HepG2 (cell line): ENCODE results near the gene TEX14. TPM values are rescaled to one million over a fixed set of nuclear protein-coding genes. Genes with fewer than 3 reads are reported as not detected.

Experiments
- ATAC-seq: fragments of 200-7000 bp; cut with Tn5 transposase; 3 replicates; pipeline ENCODE4 v1.9.1; 2020; ENCODE audit warnings: mild to moderate bottlenecking, moderate library complexity
- BruUV-seq: library from RNA; stranded (reverse); fragments of 400-500 nt; replicated peaks from 2 replicates; lab custom pipeline; 2021; lab: Mats Ljungman, UMichigan
- CTCF ChIA-PET: fragments of 300-600 bp; formaldehyde crosslinking; extraction: SDS; loops from one replicate; lab custom pipeline; 2021; ENCODE audit warnings: low total read pairs, inconsistent platforms, low intra/inter-chr PET ratio; lab: Yijun Ruan, JAX
- POLR2A ChIA-PET: fragments of 350-600 bp; sonication (Branson Sonifier 250); formaldehyde crosslinking; loops from one replicate; lab custom pipeline; 2020; ENCODE audit warnings: antibody characterized with exemption, inconsistent platforms; lab: Yijun Ruan, JAX
- DNase-seq: peaks from one replicate; pipeline ENCODE4 v3.0.0-alpha.2; 2015; ENCODE audit warnings: low spot score
- FAIRE-seq: peaks from 3 replicates; lab custom pipeline; 2011; peaks lifted over from hg19 to GRCh38; lab: Jason Lieb, UNC
- H2AFZ ChIP-seq: one replicate; pipeline ENCODE4 v1.6.1; 2011; ENCODE audit warnings: low read length, inconsistent platforms
- H3K27ac ChIP-seq: fragments of 300-600 bp; 3 replicates; pipeline ENCODE4 v1.8.0; 2011; ENCODE audit warnings: mixed run types, mild to moderate bottlenecking, mixed read lengths, low read length, inconsistent platforms; ENCODE audit not compliant: insufficient read depth; ENCODE audit errors: extremely low read length
- H3K27me3 ChIP-seq, 2 experiments: fragments of 200-600 bp in 1 of 2; 2 replicates in 1 of 2; 3 replicates in 1 of 2; pipeline versions ENCODE4 v1.6.0 to v1.8.0; 2011; ENCODE audit warnings: low read length in 2 of 2, mild to moderate bottlenecking in 2 of 2, moderate library complexity in 2 of 2, inconsistent platforms in 1 of 2; ENCODE audit not compliant: insufficient read depth in 2 of 2, control insufficient read depth in 1 of 2
- H3K36me3 ChIP-seq, 2 experiments: fragments of 200-600 bp in 1 of 2; replicated peaks in 1 of 2; 2 replicates in 1 of 2; 3 replicates in 1 of 2; pipeline versions ENCODE4 v1.5.1 to v1.8.0; 2011; ENCODE audit warnings: low read length in 2 of 2, inconsistent platforms in 1 of 2; ENCODE audit not compliant: insufficient read depth in 2 of 2, control insufficient read depth in 1 of 2
- H3K4me1 ChIP-seq: 2 replicates; pipeline ENCODE4 v1.5.1; 2012; ENCODE audit warnings: low read length, inconsistent platforms; ENCODE audit not compliant: insufficient read depth
- H3K4me2 ChIP-seq: 2 replicates; pipeline ENCODE4 v1.6.0; 2011; ENCODE audit warnings: low read depth, low read length, inconsistent platforms
- H3K4me3 ChIP-seq, 3 experiments: fragments of 200-600 bp in 1 of 3; sonication (generic), shearing (Covaris generic) in 1 of 3; replicated peaks in 1 of 3; 2 replicates each; pipeline ENCODE4 v1.5.1; 2011 to 2016; ENCODE audit warnings: low read length in 3 of 3, inconsistent platforms in 2 of 3, low read depth in 2 of 3, mild to moderate bottlenecking in 2 of 3, control low read depth in 1 of 3, mixed read lengths in 1 of 3; ENCODE audit not compliant: insufficient read depth in 1 of 3
- H3K79me2 ChIP-seq: one replicate; pipeline ENCODE4 v1.6.1; 2011; ENCODE audit warnings: low read length, inconsistent platforms; ENCODE audit not compliant: insufficient read depth
- H3K9ac ChIP-seq: 2 replicates; pipeline ENCODE4 v1.6.0; 2011; ENCODE audit warnings: mild to moderate bottlenecking, low read depth, low read length, inconsistent platforms; ENCODE audit not compliant: insufficient read depth
- H3K9me3 ChIP-seq: 2 replicates; pipeline ENCODE4 v1.5.1; 2012; ENCODE audit warnings: mild to moderate bottlenecking, low read length
- H4K20me1 ChIP-seq: 2 replicates; pipeline ENCODE4 v1.6.0; 2011; ENCODE audit warnings: inconsistent platforms, mild to moderate bottlenecking, low read length, moderate library complexity; ENCODE audit not compliant: insufficient read depth
- CHCHD3 ChIP-seq: sonication (generic); formaldehyde crosslinking; IDR thresholded peaks from 2 replicates; pipeline ENCODE4 v1.8.0; 2022; ENCODE audit warnings: mild to moderate bottlenecking, missing genetic modification reagents, moderate library complexity
- MAFK ChIP-seq, 2 experiments: IDR thresholded peaks in 1 of 2; conservative IDR thresholded peaks in 1 of 2; 2 replicates each; pipeline ENCODE4 v1.6.1; 2011; ENCODE audit warnings: improper control_type of control experiment in 2 of 2, low read length in 2 of 2
- PATZ1 ChIP-seq: sonication (generic); formaldehyde crosslinking; IDR thresholded peaks from 2 replicates; pipeline ENCODE4 v1.4.0; 2020; ENCODE audit warnings: missing genetic modification reagents
- PHF21A ChIP-seq: sonication (generic); formaldehyde crosslinking; IDR thresholded peaks from 2 replicates; pipeline ENCODE4 v1.5.0; 2020; ENCODE audit warnings: mild to moderate bottlenecking, missing genetic modification reagents
- SAFB2 ChIP-seq: sonication (generic); formaldehyde crosslinking; IDR thresholded peaks from 2 replicates; pipeline ENCODE4 v1.5.1; 2020; ENCODE audit warnings: missing genetic modification reagents, low read depth, mild to moderate bottlenecking, borderline replicate concordance
- ZBTB39 ChIP-seq: sonication (generic); formaldehyde crosslinking; IDR thresholded peaks from 2 replicates; pipeline ENCODE4 v1.5.0; 2020; ENCODE audit warnings: missing genetic modification reagents
- ZNF136 ChIP-seq: sonication (generic); formaldehyde crosslinking; IDR thresholded peaks from 2 replicates; pipeline ENCODE4 v1.8.1; 2022; ENCODE audit warnings: low read depth, mild to moderate bottlenecking, moderate library complexity, missing genetic modification reagents
- ZNF18 ChIP-seq: sonication (generic); formaldehyde crosslinking; IDR thresholded peaks from 2 replicates; pipeline ENCODE4 v1.8.0; 2022; ENCODE audit warnings: mild to moderate bottlenecking, missing genetic modification reagents; ENCODE audit not compliant: insufficient replicate concordance
- ZNF792 ChIP-seq: IDR thresholded peaks from 2 replicates; pipeline ENCODE4 v1.6.1; 2016
- WGBS: methylation state at CpG from one replicate; pipeline ENCODE4 v1.1.6; 2017; ENCODE audit warnings: low lambda C conversion rate; 5-methylcytosine and 5-hydroxymethylcytosine counted together
- in situ Hi-C: cut with HindIII; loops from 2 replicates; pipeline ENCODE4 v1.10.0; 2017; ENCODE audit warnings: low pct_unique_long_range_greater_than_20kb; ENCODE audit not compliant: extremely low pct_ligation_motif_present
- intact Hi-C: fragments of 100-400 bp; cut with micrococcal nuclease; formaldehyde crosslinking; loops from one replicate; pipeline ENCODE4 v1.10.0; 2022; ENCODE audit not compliant: unreplicated experiment
- polyA plus RNA-seq, 8 experiments: library from polyadenylated mRNA; depleted of rRNA in 3 of 8; stranded (reverse) in 7 of 8; unstranded in 1 of 8; fragments of >200 nt; fragmentation: Illumina TruSeq in 4 of 8; extraction: Trizol in 4 of 8; gene quantifications; 2 replicates each; pipeline versions ENCODE4 v1.2.1 to v1.2.3, GENCODE V29; 2011 to 2016; ENCODE audit warnings: low read depth in 4 of 8, missing spikeins in 1 of 8, mixed read lengths in 1 of 8; ENCODE audit not compliant: insufficient read depth in 1 of 8
- total RNA-seq, 5 experiments: library from RNA; depleted of rRNA; stranded (reverse); fragments of >200 nt; fragmentation: Illumina TruSeq; extraction: Trizol; gene quantifications; 2 replicates each; pipeline ENCODE4 v1.2.3, GENCODE V29; 2016; ENCODE audit warnings: low read depth in 1 of 5
- TF ChIP-seq, protein P1 (sequence below): sonication (generic); formaldehyde crosslinking; IDR thresholded peaks from 2 replicates; pipeline ENCODE4 v1.4.0; 2020; ENCODE audit warnings: missing genetic modification reagents, low read depth, mild to moderate bottlenecking, borderline replicate concordance

TEX14 gene
- total and polyA plus RNA-seq, 2 of the 13 experiments (the other 11 are each of a cell fraction or from before 2014, with no cell fraction given) = 0.04 to 0.07 TPM

DNA sequence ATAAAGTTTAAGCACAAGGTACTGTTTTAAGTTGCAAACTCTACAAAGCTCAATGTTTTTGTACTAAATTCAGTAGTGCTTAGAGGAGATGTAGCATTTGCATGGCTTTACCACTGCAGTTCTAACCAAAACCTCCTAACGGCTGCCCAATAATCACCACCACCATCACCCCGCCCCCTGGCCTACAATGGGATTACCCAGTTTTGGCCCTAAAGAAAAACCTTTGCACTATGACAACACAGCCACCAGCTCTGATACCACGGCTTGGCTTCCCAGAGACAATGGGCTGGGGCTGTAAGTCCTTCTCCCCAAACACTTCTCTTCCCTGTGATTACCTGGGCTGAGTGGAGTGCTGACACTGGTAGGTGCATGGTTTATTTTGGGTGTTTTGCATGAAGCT lies 119.0 kb downstream of the TEX14 start (continued):
- peak; percentile 19; the same call in 1 of the 2 replicates for TF ChIP-seq PHF21A
- peak; percentile 16; the same call in 1 of the 2 replicates for TF ChIP-seq PATZ1 (CRISPR knock-in tag)
- TF ChIP-seq SAFB2 = no peak
- no peak for TF ChIP-seq ZBTB39 (CRISPR knock-in tag)
- no peak for TF ChIP-seq MAFK (conservative IDR thresholded peaks at IDR 0.05 in 1 of 2, IDR thresholded peaks at IDR 0.05 in 1 of 2; ENCODE audit: low read length in 2 of 2)
- TF ChIP-seq ZNF136 (CRISPR knock-in tag) = no peak

GRCh38 chr17:58570758-58571157 lies 121.1 kb downstream of the TEX14 start:
- H3K27me3 ChIP-seq = 0 out of 5 replicates have a peak, but pooled peaks cover 0 to 2% of the 10 kb centered on the region in 2 experiments
- FAIRE-seq (no peak), DNase-seq (no peak), ATAC-seq (no peak)
- in situ Hi-C loops (no loop called here), intact Hi-C loops (loop anchor here (10.0 kb wide), 1 partner anchor 434 kb away; no protein-coding TSS in a partner anchor)
- 42% methylated on average over 4 of the region's 4 CpGs for WGBS
- H3K36me3 ChIP-seq = no peaks in the 10 kb centered on the region
- H2AFZ ChIP-seq = no peak overlapping the region
- no peak overlapping the region for H3K4me3 ChIP-seq
- H3K9ac ChIP-seq = no peak overlapping the region
- CTCF ChIA-PET = no interaction called here
- no peaks in the 10 kb centered on the region for H3K9me3 ChIP-seq
- POLR2A ChIA-PET = no interaction called here
- H3K4me1 ChIP-seq = peaks cover 18% of the 10 kb centered on the region
- H3K4me2 ChIP-seq = no peak overlapping the region
- H4K20me1 ChIP-seq = no peaks in the 10 kb centered on the region
- no peaks in the 10 kb centered on the region for H3K79me2 ChIP-seq
- H3K27ac ChIP-seq = no peak overlapping the region
- no TSS peak for BruUV-seq
- no peak for TF ChIP-seq ZNF792
- TF ChIP-seq ZNF18 (CRISPR knock-in tag) = no peak
- TF ChIP-seq CHCHD3 (CRISPR knock-in tag) = no peak
- TF ChIP-seq, protein P1, sequence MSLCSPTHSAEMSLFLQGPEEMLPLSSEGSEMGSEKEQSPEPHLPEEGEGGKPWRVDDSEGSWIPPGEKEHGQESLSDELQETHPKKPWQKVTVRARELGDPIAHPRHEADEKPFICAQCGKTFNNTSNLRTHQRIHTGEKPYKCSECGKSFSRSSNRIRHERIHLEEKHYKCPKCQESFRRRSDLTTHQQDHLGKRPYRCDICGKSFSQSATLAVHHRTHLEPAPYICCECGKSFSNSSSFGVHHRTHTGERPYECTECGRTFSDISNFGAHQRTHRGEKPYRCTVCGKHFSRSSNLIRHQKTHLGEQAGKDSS = no peak
